Activated CD4-positive, alpha-beta T cell treated with anti-CD3 and anti-CD28 coated beads, Interleukin-2, amount 10 ng/mL, durations not matched to agents 24 days and 14 days (primary cell): ENCODE measurements around the gene SYNE1. TPM values are rescaled to one million over a fixed set of nuclear protein-coding genes. Genes with fewer than 3 reads are reported as not detected.

Source experiments
- DNase-seq: peaks from one replicate; pipeline ENCODE4 v3.0.0; 2022
- H3K27ac Mint-ChIP-seq: one replicate; pipeline ENCODE4 v1.8.0; 2022; ENCODE audit warnings: mild to moderate bottlenecking, mixed read lengths
- H3K27me3 Mint-ChIP-seq: one replicate; pipeline ENCODE4 v1.8.0; 2022; ENCODE audit warnings: mixed read lengths
- H3K36me3 Mint-ChIP-seq: one replicate; pipeline ENCODE4 v1.8.0; 2022; ENCODE audit warnings: low read depth, mild to moderate bottlenecking, mixed read lengths
- H3K4me1 Mint-ChIP-seq: one replicate; pipeline ENCODE4 v1.8.0; 2021; ENCODE audit warnings: mixed read lengths
- H3K4me3 Mint-ChIP-seq: one replicate; pipeline ENCODE4 v1.8.0; 2022; ENCODE audit warnings: mild to moderate bottlenecking, moderate library complexity, mixed read lengths
- H3K9me3 Mint-ChIP-seq: one replicate; pipeline ENCODE4 v1.8.0; 2021; ENCODE audit warnings: mixed read lengths
- intact Hi-C: fragments of 100-400 bp; cut with micrococcal nuclease; formaldehyde crosslinking; loops from one replicate; pipeline ENCODE4 v1.15.1; 2023
- total RNA-seq: library from RNA; stranded (reverse); gene quantifications from 2 replicates; pipeline ENCODE4 v1.2.3, GENCODE V29; 2022

The SYNE1 gene
- total RNA-seq, 1 donor from 2014 or later = 14.9 TPM

DNA sequence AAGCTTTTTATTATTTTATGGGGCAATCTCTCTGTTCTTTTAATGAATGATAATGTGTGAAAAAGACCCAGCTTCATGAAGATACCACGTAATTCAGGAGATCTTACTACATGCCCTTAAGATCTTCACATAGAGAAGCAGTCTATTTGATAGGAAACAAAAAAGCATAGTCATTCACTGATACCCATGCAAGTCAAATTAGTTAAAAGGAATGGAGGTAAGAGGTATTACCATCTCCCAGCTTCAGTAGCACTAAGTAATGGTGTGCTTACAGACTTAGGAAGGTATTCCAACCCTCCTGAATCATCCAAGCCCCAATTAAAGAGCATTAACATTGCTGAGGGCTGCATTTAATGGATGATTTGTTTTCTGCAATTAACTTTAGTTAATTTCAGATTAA, 364.7 kb downstream of the SYNE1 start:
- peaks cover 8% of the 10 kb centered on the region for H3K4me1 Mint-ChIP-seq
- intact Hi-C loops = no loop called here

DNA sequence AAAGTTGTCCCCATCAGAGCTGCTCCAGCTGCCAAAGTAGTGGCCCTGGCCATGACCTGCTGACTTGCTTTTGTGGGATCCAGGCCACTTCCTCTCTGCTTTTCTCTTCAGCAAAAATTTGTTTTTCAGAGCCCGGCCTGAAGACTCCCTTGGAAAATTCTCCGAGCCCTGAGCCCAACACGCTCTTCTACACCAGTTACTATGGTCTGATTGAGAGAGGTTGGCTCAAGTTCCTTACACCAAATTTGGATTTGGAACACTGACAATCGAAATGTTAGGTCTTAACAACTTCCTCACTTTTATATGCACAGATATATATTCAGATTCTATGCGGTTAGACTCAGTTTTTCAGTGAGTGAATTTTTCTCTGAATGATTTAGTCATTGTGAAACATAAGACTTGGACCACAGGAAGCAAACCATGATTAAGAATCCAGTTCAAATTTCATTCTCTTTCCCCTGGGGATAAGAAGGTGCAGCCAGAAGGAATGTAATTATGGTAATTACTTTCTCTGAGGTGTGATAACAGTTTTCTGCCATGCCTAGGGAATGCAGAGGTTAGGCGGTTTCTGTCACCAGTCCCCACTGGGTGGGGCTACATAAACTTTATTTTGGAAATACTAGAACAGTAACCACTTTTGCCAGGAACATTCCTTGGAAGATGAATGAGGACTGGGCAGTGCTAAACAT, 365.2 kb downstream of the SYNE1 start:
- Mint-ChIP-seq H3K27me3 (no peaks in the 10 kb centered on the region), H3K4me1 (peaks cover 8% of the 10 kb centered on the region), H3K36me3 (peaks cover 23% of the 10 kb centered on the region), H3K27ac (no peak overlapping the region), H3K4me3 (no peak overlapping the region), H3K9me3 (no peaks in the 10 kb centered on the region)
- DNase-seq = no peak
- intact Hi-C loops = no loop called here

More for the DNA sequence above, 364.7 kb downstream of the SYNE1 start:
- Mint-ChIP-seq H3K27me3 (no peaks in the 10 kb centered on the region), H3K4me3 (no peak overlapping the region), H3K9me3 (no peaks in the 10 kb centered on the region), H3K36me3 (peaks cover 23% of the 10 kb centered on the region), H3K27ac (no peak overlapping the region)
- DNase-seq = no peak

DNA sequence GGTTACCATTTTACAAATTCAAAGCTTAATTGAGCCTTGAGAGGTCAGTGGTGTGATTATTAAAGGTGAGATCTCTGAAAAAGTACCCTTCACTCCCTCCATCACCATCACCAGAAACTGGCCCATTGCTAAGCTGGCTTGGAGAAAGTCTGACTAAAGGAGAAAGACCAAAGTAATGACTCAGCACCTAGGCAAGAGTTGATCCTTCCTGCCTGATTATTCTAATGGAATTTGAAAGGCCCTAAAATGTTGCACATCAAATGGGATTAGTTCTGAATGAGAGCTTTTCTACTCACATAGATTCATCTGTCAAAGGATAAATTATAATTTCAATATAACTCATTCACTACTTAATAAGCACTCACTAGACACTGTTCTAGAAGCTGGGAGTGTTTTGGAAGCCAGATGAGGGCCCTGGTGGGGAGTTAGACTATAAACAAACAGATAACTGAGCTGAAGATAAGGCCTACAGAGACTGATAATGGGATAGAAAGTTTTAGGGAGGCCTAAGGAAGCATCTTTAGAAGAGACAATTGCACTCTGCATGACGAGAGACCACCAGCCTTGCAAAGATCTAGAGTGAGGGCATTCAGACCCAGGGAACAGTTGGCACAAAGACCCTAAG, 366.7 kb downstream of the SYNE1 start:
- Mint-ChIP-seq H3K27ac (no peak overlapping the region), H3K4me3 (no peak overlapping the region), H3K27me3 (no peaks in the 10 kb centered on the region), H3K9me3 (no peaks in the 10 kb centered on the region), H3K36me3 (peaks cover 24% of the 10 kb centered on the region), H3K4me1 (peaks cover 8% of the 10 kb centered on the region)
- DNase-seq = no peak
- intact Hi-C loops = no loop called here

DNA sequence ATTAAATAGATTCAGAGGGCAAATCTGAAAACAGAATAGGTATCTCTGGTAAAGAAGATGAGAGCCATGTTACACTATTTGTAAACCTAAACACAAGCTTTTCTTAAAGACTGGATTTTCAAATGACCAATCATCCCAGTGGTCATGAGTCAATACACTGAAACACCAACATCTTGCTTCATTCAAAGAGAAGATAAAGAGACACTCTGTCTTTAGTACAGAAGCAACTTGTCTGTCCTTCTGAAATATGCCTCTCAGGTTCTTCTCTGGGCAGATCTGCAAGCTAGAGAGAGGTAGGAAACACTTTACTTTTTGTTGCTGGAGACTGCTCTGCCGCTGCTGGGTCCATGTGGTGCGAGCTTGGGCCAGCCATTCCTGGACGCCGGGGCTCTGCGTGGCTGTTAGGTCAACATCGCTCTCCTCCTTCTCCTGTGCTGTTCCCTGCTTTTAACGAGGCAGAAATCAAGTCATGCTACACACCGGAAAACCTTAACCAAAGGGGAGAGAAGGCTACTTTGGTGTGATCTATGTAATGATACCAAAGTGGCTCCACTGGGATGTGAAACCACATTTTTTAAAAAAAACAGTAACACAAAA, 368.2 kb downstream of the SYNE1 start:
- H3K4me3 Mint-ChIP-seq = no peak overlapping the region
- peaks cover 26% of the 10 kb centered on the region for H3K36me3 Mint-ChIP-seq
- no peaks in the 10 kb centered on the region for H3K9me3 Mint-ChIP-seq
- no peak for DNase-seq
- H3K27me3 Mint-ChIP-seq = no peaks in the 10 kb centered on the region
- H3K4me1 Mint-ChIP-seq = peaks cover 8% of the 10 kb centered on the region
- no peak overlapping the region for H3K27ac Mint-ChIP-seq
- intact Hi-C loops = loop anchor here (1.0 kb wide), 2 partner anchors 504 to 594 kb away; no protein-coding TSS in a partner anchor

DNA sequence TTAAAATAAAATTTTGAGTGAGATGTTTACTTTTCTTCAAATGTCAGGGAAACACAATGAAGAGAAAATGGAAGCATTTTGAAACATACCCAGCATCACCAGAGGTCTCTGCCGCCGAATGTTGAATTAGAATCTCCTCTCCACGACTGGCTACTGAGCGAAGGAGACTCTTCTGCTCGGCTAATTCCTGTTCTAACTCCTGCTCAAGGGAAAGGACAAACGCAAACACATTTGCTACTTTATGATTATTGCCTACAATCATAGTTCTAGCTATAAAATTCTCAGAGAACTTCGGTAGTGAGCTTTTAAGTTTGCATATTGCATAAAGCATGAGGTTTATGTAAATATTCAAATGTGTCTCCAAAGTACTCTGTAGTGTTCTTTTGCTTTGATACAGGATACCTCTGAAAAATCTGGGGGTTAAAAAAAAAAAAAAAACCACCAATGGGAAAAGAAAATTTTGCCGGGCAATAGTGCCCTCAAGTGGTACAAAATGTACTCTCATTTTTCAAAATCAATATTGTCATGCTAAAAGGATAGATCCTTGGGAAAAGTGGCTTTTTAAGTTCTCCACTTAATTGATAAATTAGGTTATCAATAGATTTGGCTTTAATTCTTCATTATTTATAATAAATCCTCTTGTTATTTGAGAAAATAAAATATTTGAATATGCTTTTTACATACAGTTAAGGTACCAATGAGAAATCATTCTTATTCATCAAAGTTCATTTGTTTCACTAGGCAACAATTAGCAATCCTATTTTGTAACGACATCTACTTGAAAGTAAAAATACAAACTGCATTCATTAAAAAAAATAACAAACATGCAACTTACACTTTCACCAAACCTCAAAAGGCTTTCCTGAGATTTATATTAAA, 369.0 kb downstream of the SYNE1 start:
- peaks cover under 1% of the 10 kb centered on the region for H3K9me3 Mint-ChIP-seq
- H3K27ac Mint-ChIP-seq = no peak overlapping the region
- H3K36me3 Mint-ChIP-seq = peaks cover 30% of the 10 kb centered on the region
- DNase-seq = peak; percentile 76
- peaks cover 8% of the 10 kb centered on the region for H3K4me1 Mint-ChIP-seq
- no peak overlapping the region for H3K4me3 Mint-ChIP-seq
- intact Hi-C loops = loop anchor here (1.0 kb wide), 2 partner anchors 503 to 593 kb away; no protein-coding TSS in a partner anchor
- no peaks in the 10 kb centered on the region for H3K27me3 Mint-ChIP-seq

DNA sequence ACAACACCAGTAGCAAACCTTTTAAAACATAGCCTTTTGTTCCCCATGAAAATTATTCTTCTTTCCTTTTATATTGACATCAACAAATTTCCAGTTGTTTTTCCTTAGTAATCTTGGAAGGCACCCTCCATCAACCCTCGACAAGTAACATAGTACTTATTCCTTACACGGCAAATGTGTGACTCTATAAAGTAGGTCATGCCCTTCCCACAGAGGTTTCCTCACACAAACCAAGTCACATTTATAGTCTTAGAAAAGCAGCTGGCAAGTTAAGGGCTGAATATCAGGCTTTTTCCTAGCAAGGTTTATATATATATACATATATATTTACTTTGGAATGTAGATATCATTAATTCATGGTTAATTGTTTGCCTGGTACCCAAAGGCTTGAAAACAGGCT, 371.5 kb downstream of the SYNE1 start:
- no peak for DNase-seq
- Mint-ChIP-seq H3K4me3 (no peak overlapping the region), H3K4me1 (peaks cover 3% of the 10 kb centered on the region), H3K27ac (no peak overlapping the region), H3K27me3 (no peaks in the 10 kb centered on the region), H3K36me3 (peaks cover 46% of the 10 kb centered on the region), H3K9me3 (peaks cover 13% of the 10 kb centered on the region)
- intact Hi-C loops = no loop called here

DNA sequence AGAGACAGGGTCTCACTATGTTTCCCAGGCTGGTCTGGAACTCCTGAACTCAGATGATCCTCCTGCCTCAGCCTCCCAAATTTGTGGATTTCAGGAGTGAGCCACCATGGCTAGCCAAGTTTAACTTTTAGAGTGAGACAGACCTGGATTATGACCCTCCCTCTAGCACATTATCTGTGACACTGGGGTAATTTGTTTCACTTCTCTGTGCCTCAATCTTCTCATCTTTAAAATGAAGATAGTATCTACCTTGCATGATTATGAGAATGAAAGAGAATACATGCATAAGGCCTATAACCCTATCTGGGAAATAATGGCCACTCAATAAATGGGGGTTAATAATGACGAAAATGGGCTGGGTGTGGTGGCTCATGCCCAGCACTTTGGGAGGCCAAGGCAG, 373.6 kb downstream of the SYNE1 start:
- intact Hi-C loops = no loop called here
- Mint-ChIP-seq H3K4me1 (no peaks in the 10 kb centered on the region), H3K27ac (no peak overlapping the region), H3K27me3 (no peaks in the 10 kb centered on the region), H3K9me3 (peaks cover 13% of the 10 kb centered on the region), H3K4me3 (no peak overlapping the region), H3K36me3 (peaks cover 58% of the 10 kb centered on the region)
- DNase-seq = no peak

DNA sequence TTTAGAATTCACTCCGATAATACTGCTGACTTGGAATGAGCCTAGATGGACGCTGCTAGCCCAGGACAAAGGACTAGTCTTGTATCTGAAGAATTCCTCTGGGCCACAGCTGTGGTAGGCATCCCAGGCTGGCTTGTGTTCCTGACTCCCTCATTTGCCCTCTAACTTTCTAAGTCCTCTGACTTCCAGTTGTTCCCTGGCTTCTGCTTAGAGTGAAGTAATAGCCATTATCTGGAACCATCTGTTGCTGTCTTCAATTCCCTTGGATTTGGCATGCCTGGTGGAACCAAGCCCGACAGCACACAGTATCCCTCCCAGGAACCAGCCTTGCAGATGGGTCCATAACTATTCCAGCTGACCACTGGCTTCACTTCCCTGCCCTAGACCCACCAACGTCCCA, 376.0 kb downstream of the SYNE1 start:
- Mint-ChIP-seq H3K27ac (no peak overlapping the region), H3K27me3 (no peaks in the 10 kb centered on the region), H3K36me3 (peaks cover 64% of the 10 kb centered on the region), H3K4me3 (no peak overlapping the region), H3K4me1 (no peaks in the 10 kb centered on the region), H3K9me3 (peaks cover 13% of the 10 kb centered on the region)
- DNase-seq = no peak
- intact Hi-C loops = no loop called here

DNA sequence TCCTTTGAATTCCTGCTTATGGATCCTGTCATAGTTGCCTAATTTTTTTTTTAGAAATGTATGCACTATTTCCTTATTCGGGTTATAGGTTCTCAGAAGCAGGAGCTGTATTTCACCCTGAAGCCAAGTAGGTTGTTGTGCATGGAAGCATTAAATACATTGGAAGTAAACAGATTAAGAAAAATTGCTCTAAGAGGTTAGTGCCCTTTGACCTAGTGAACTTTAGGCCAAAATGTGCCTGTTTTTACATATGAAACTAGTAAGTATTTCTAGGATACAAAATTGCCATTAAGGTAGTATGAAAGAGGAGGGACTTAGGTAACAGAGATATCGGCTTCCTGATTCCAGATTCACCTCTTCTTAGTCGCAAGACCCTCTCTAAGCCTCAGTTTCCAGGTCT, 377.9 kb downstream of the SYNE1 start:
- intact Hi-C loops = no loop called here
- no peak for DNase-seq
- H3K27ac Mint-ChIP-seq = no peak overlapping the region
- H3K36me3 Mint-ChIP-seq = peaks cover 60% of the 10 kb centered on the region
- H3K9me3 Mint-ChIP-seq = peaks cover 13% of the 10 kb centered on the region
- no peak overlapping the region for H3K4me3 Mint-ChIP-seq
- H3K27me3 Mint-ChIP-seq = no peaks in the 10 kb centered on the region
- no peaks in the 10 kb centered on the region for H3K4me1 Mint-ChIP-seq

DNA sequence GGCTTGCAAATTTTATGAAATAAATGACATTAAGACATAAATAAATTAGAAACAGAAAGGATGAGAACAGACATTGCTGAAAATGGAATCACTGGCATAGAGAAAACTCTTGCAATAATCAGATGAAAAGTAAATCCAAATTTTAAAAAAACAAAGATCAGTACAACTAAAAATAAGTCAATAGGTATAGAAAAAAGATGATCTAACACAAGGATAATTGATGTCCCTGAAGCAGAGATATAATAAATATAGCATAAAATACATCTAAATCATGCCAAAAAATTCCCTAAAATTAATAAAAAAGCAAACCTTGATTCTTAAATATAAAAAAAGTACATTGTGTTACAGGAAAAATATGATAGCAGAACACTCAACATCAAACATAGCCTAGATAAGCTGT, 379.6 kb downstream of the SYNE1 start:
- Mint-ChIP-seq H3K36me3 (peaks cover 58% of the 10 kb centered on the region), H3K4me3 (no peak overlapping the region), H3K27ac (no peak overlapping the region), H3K4me1 (no peaks in the 10 kb centered on the region), H3K9me3 (peaks cover 7% of the 10 kb centered on the region), H3K27me3 (no peaks in the 10 kb centered on the region)
- intact Hi-C loops = no loop called here
- DNase-seq = no peak

DNA sequence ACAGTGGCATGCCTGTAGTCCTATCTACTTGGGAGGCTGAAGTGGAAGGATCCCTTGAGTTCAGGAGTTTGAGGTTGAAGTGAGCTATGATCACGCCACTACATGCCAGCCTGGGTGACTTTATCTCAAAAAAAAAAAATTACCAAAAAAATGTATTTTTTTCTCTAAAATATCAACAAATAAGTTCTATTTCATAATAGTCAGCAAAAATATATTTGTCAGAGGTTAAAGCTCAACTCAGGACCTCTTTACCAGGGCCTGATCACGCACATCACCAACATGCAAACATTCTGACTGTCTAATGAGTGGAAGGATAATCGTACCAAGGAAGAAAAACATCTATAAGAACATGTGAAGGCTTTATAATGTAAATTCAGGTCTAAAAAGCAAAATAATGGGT, 387.0 kb downstream of the SYNE1 start:
- Mint-ChIP-seq H3K27me3 (no peaks in the 10 kb centered on the region), H3K4me1 (no peaks in the 10 kb centered on the region), H3K27ac (no peak overlapping the region), H3K9me3 (no peaks in the 10 kb centered on the region), H3K36me3 (peaks cover 24% of the 10 kb centered on the region), H3K4me3 (no peak overlapping the region)
- intact Hi-C loops = no loop called here
- DNase-seq = peak; percentile 17

DNA sequence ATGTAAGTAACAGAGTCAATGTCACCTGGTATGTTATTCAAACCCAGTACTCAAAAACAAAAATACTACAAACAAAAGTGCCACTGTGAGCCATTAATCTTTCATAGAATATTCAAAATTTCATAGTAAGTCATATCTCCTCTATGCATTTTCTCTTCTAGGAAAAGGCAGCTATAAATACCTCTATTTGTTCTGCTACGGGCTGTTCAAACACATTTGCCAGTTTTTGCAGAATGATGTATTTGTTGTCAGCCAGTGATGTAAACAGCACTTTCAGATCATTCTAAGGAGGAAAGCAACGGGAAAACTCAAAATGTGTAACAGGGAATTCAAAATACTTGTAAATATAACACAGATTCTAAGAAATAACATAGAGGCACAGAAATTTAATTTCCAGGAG, 388.2 kb downstream of the SYNE1 start:
- no peaks in the 10 kb centered on the region for H3K9me3 Mint-ChIP-seq
- no peak for DNase-seq
- peaks cover 25% of the 10 kb centered on the region for H3K36me3 Mint-ChIP-seq
- H3K27ac Mint-ChIP-seq = no peak overlapping the region
- H3K4me1 Mint-ChIP-seq = no peaks in the 10 kb centered on the region
- intact Hi-C loops = no loop called here
- no peak overlapping the region for H3K4me3 Mint-ChIP-seq
- no peaks in the 10 kb centered on the region for H3K27me3 Mint-ChIP-seq

DNA sequence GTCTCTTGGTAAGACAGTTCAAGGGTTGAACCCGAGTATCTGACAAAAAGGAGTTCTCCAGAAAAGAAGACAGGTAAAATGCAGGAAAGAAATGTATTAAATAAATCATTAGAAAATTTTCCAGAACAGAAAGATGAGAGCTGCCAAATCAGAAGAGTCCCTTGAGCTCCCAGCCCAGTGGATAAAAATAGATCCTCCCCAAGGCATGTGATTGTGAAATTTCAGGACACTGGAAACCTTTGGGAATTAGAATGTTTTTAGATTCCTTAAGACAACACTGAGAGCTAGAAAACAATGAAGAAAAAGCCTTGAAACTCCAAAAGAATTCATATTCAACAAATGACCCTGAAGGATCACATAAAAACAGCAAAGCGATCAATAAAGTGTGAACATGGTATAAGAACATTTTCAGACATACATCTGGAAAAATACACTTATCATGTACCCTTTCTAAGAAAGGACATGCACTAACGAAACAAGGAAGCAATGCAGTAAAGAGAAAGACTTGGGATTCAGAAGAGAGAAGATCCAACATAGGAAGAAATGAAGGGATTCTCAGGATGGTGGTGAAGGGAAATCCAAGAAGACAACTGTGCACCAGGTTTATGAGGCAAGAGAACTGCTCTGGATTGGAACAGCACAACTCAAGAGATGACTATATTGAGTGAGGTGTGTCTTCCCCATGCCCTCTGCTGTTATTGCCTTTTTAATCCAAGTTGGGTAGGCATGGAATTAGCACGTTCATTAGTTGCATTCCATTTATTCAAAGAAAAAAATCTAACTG, 390.4 kb downstream of the SYNE1 start:
- Mint-ChIP-seq H3K36me3 (peaks cover 30% of the 10 kb centered on the region), H3K27ac (no peak overlapping the region), H3K9me3 (no peaks in the 10 kb centered on the region), H3K27me3 (no peaks in the 10 kb centered on the region), H3K4me3 (no peak overlapping the region), H3K4me1 (no peaks in the 10 kb centered on the region)
- DNase-seq = no peak
- intact Hi-C loops = no loop called here
